DMS53 treated with DMSO at 0.1 percent for 48 hours (cell line): Measurements from ENCODE around the gene FBXO46.
"Not testable (repeated sequence)": the region's sequence is repeated elsewhere in the genome, so short reads cannot be mapped to it uniquely, and the experiment has no call there.

Experiments
- DNase-seq: peaks from one replicate; lab custom pipeline; 2025; ENCODE audit not compliant: unreplicated experiment; lab: John Stamatoyannopoulos, UW

FBXO46 gene

GRCh38 chr19:45729800-45730290 is 851 bp downstream of the FBXO46 start:
- no peak for DNase-seq

- not testable (repeated sequence) for DNase-seq
Measured at GRCh38 chr19:45728683-45729082, 2.0 kb downstream of the FBXO46 start.

DNA sequence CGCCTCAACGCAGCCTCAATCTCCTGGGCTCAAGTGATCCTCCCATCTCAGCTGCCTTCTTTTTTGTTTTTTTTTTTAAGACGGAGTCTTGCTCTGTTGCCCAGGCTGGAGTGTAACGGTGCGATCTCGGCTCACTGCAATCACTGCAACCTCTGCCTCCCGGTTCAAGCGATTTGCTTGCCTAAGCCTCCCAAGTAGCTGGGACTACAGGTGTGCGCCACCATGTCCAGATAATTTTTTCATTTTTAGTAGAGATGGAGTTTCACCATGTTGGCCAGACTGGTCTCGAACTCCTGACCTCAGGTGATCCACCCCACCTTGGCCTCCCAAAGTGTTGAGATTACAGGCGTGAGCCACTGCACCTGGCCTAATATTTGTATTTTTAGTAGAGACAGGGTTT is 10.6 kb downstream of the FBXO46 start:
- not testable (repeated sequence) for DNase-seq

DNA sequence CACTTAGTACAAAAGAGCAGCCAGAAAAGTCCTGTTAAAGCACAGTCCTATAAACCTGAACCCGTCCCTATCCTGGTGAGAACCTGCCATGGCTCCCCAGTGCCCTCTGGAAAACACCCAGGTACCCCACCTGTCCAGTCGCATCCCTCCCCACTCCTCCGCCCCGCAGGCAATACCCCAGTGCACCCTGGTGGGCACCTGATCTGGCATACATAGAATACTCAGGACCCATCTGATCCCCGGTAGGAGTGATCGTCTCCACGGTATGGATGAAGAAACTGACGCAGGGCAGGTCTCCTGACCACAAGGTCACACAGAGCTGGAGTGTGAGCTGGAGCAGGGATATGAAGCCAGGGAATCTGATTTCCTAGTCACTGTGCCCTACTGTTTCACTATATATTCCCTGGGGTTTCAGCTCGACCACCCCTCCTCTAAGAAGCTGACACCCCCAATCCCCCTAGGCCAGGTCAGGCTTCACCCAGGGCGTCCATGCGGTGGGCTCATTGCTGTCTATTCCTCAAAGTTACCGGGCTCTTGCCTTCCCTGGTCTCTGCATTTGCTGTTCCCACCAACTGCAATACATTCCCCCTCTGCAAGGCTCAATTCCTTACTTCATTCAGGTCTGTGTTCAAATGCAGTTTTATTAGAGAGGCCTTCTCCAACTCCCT is 12.6 kb downstream of the FBXO46 start:
- no peak for DNase-seq

- DNase-seq: peak; percentile 98
Measured at GRCh38 chr19:45717131-45717982, 13.3 kb downstream of the FBXO46 start.

GRCh38 chr19:45716359-45717130 is 14.2 kb downstream of the FBXO46 start:
- DNase-seq: peak; percentile 17

DNA sequence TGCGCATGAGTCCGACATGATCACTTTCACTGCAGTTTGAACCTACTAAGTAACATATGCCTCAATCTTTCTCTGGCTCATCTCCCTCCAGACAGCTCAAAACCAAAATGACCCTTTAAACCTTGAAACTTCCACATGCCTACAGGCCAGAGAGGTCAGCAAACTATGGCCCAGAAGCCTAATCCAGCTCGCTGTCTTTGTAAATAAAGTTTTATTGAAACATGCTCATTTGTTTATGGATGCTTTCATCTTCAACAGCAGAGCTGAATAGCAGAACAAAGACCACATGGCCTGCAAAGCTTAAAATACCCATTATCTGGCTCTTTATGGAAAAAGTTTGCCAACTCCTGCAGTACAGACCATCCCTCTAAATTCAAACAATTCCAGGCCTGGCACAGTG is 15.6 kb downstream of the FBXO46 start:
- no peak for DNase-seq

DNA sequence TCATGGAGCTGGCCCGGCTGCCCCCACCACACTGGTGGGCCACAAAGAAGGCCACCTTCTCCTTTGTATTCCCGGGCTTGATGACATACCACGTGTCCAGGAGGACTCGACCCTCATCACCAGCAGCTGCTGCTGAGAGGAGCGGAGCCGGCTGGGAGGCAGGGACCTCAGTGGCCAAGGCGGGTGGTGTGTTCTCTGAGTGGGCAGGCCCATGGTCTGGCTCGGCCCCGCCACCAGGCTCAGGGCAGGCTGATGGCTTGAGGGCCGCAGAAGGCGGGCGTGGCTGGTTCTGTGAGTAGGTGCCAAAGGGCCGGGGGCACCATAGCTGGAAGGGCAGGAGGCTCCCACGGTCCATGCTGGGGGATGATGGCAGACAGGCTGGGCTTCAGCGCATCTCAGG is 17.6 kb downstream of the FBXO46 start:
- DNase-seq: no peak

GRCh38 chr19:45712699-45713067 is 18.0 kb downstream of the FBXO46 start:
- DNase-seq: no peak

DNA sequence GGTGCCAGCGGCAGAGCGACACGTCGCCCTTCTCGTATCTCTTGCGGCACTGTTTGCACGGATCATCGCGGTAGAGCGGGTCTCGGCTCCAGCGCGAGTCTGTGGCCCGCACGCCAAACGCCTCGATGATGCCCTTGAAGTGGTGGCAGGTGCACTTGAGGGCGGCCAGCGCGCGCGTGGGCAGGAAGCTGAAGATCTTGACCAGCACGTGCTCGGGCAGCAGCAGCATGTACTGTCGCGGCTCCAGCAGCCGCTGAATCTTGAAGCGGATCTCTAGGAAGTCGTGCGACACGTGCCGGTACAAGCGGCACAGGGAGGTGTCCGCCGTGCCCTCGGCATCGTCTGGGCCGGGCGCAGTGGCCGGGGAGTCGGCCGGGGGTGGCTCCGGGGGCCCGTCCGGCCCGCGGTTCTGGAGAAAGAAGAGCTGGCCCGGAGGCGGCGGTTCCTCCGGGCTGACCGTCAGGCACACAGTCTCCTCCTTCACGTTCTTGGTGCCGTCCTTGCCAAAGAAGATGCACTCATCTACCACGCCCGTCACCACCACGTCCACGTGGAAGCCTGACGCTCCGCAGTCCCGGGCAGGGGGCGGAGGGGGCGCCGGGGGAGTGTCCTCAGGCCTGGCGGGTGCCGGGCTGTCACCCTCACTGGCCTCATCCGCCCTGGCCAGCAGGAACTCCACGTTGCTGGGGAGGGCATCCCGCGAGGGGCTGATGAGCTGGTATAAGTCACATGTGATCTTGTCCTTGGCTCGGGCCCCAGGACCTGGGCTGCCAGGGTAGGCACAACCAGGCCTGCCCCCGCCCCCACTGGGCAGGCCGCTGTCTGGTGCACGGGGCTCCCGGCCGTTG is 18.6 kb downstream of the FBXO46 start:
- no peak for DNase-seq

GRCh38 chr19:45710356-45711130 is 20.2 kb downstream of the FBXO46 start:
- no peak for DNase-seq

DNA sequence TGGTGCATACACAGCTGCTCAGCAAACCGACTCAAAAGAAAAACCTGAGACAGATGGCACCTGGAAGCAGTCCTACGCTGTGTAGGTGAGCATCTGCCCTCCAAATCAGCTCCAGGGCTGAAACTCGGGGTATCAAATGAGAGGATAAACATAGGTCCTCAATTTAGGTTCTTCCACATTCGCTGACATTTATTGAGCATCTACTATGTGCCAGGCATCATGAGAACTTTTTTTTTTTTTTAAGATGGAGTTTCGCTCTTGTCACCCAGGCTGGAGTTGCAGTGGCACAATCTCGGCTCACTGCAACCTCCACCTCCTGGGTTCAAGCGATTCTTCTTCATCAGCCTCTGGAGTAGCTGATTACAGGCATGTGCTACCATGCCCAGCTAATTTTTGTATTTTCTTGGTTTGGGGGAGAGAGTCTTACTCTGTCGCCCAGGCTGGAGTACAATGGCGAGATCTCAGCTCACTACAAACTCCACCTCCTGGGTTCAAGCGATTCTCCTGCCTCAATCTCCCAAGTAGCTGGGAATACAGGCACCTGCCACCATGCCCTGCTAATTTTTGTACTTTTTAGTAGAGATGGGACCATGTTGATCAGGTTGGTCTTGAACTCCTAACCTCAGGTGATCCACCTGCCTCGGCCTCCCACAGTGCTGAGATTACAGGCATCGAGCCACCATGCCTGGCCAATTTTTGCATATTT is 24.8 kb downstream of the FBXO46 start:
- no peak for DNase-seq

DNA sequence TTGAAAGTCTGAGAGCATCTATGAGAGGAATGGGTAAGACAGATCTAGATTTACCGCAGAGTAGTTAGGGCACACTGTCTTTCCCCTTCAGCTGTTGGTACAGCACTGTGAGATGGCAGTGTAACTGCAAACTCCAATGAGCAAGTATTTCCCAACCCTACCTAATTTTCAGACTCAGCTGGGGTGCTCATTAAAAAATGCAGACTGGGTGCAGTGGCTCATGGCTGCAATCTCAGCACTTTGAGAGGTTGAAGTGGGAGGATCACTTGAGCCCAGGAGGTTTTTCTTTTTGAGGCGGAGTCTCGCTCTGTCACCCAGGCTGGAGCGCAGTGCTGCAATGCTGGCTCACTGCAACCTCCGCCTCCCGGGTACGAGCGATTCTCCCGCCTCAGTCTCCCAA is 25.6 kb downstream of the FBXO46 start:
- no peak for DNase-seq

DNA sequence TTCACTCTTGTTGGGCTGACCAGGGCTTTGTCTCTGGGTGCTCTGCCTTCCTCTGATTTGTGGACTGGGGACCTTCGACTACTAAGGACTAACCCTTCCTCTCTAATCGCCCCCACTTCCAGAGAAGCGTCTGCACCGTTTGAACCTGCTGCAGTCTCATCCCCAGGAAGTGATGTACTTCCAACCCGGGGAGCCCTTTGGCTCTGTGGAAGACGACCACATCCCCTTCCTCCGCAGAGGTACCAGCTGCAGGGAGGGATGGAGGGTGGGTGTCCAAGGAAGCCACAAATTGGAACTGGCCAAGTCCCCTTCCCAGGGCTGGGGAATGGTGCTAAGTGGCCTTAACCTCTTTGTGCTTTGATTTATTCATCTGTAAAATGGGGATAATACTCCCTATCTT is 29.0 kb downstream of the FBXO46 start:
- no peak for DNase-seq

DNA sequence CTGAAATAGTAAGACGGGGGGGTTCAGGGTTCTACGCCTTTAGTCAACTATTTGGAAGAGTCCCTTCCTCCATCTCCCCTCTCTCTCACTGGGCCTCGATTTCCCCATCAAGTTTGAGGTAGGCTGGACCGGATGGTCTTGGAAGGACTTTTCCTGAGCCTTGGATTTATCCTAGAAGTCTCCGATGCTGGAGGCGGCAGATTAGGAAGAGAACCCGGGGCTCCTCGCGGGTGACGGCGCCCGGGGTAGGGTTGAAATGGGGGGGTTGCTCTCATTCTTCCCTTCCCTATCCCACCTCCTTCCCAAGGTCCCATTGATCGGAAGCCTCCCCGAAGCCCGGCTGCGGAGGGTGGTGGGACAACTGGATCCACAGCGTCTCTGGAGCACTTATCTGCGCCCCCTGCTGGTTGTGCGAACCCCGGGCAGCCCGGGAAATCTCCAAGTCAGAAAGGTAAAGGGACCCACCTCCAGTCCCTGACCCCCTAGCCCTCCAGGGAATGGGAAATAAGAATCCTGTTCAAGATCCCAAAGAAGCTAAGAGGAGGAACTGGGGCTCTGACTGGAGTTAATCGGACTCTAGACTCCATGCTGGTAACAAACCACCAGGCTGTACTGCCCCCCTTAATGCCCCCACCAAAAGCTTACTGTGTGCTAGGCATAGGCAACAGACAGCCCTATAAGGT is 37.4 kb downstream of the FBXO46 start:
- DNase-seq: peak; percentile 46

DNA sequence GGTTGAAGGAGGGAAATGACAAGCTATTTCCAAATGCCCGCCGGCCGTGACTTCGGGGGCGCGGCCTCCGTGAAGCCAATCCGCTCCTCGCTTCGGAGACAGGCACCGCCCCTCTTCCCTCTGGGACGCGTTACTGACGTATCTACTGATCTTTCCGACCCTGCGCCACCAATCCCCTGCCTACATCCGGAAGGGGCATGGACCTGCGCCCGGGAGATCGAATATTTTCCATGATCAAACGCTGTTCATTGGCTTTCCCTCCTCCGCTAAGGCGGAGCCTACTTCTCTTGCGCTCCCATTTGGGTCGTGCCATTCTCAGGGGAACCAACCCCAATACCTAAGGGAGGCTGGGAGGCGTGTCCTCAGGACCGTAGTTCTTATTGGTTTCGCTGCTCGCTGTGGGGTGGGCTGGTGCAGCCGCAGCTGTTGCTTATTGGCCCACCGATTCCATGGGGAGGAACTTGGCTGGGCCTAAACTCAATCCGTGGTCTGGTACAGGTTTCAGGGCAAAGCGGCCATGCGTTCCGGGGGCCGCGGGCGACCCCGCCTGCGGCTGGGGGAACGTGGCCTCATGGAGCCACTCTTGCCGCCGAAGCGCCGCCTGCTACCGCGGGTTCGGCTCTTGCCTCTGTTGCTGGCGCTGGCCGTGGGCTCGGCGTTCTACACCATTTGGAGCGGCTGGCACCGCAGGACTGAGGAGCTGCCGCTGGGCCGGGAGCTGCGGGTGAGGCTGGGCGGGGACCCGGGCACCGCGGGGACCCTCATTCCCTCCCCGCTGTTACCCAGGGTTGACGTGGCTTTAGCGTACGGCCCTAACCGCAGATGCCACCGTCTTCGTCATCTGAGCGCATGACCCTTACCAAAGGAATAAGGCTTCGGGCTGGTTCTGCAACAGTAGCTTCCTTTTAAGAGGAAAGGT is 38.2 kb downstream of the FBXO46 start, which contains the start of gene QPCTL:
QPCTL (plus strand) TSS at position 480 of the 919 bp plus-strand sequence; CDS start at position 518, 38 bp downstream.
- peak; percentile 99 for DNase-seq

GRCh38 chr19:45691516-45692186 is 39.0 kb downstream of the FBXO46 start, which contains the start of gene SNRPD2:
Gene SNRPD2, minus strand, starts transcription at chr19:45691953. Its CDS starts 65 bp downstream, at chr19:45691888.
- peak; percentile 97 for DNase-seq
